GM21423 (cell line): ENCODE measurements around the gene ATP1A1.

Experiments
- ATAC-seq: cut with Tn5 transposase; IDR thresholded peaks from one replicate; pipeline ENCODE4 v1.9.1; 2021; ENCODE audit warnings: mild to moderate bottlenecking, moderate library complexity; ENCODE audit not compliant: unreplicated experiment

The ATP1A1 gene

GRCh38 chr1:116372651-116373430, at the start of gene ATP1A1:
TSS of gene ATP1A1 (plus strand) at chr1:116373244. CDS start at chr1:116373512, 268 bp downstream.
- peak; percentile 71 for ATAC-seq

- no peak for ATAC-seq
Measured at GRCh38 chr1:116323491-116323890, 49.6 kb upstream of the ATP1A1 start.

GRCh38 chr1:116324411-116324810, 48.6 kb upstream of the ATP1A1 start:
- no peak for ATAC-seq

DNA sequence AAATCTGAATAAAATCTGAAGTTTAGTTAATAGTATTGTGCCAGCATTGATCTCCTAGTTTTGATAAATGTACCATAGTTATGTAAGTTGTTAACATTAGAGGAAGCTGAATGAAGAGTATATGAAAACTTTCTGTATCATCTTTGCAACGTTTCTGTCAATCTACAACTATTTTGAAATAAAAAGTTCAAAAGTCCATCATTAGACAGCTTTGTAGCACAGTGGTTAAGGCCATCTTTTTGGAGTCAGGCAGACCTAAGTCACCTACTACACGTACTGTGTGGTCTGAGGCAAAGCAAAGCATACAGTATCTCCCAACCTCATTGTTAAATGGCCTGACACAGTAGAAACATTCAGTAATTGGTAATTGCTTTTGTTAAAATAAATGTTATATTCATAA, 47.9 kb upstream of the ATP1A1 start:
- no peak for ATAC-seq

GRCh38 chr1:116325922-116326321, 47.1 kb upstream of the ATP1A1 start:
- no peak for ATAC-seq

- ATAC-seq: no peak
Measured at GRCh38 chr1:116326486-116326885, 46.6 kb upstream of the ATP1A1 start.

- no peak for ATAC-seq
Measured at GRCh38 chr1:116328671-116329070, 44.4 kb upstream of the ATP1A1 start.

GRCh38 chr1:116329524-116330341, 43.3 kb upstream of the ATP1A1 start:
- no peak for ATAC-seq

DNA sequence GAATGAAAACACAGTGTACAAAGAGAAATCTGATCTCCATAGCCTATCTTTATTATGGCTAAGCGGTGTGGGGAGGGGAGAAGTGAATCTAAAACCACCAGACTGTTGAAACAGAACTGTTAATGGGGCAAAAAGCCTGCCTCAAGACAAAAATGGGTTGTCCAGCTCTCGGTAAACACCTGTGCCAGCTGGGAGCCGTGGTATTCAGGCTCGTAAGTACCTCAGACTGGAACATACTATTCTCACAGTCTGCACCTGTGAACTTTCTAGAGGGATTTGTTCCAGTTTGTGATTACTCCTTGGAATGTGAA, 42.7 kb upstream of the ATP1A1 start:
- ATAC-seq: no peak

- ATAC-seq: no peak
Measured at GRCh38 chr1:116330846-116331245, 42.2 kb upstream of the ATP1A1 start.

DNA sequence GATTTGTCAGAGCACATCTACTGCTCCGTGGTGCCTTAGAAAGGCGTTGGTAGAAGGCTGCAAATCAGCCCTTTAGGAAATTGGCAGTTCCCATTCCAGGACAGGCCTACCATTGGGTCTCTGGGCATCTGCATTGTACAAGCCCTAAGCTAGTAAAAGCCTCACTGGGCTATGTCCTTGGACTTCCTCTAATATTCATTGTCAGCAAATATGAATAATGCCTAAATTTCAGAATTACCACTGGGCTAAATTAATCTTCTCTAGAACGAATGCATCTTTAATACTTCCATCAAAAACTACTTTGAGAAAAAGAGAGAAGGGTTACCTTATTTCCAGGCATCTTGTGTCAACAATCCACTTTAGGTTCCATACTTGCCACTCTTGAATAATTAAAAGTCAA, 41.5 kb upstream of the ATP1A1 start:
- ATAC-seq: no peak

GRCh38 chr1:116332451-116332850, 40.6 kb upstream of the ATP1A1 start:
- ATAC-seq: no peak

GRCh38 chr1:116333171-116334014, 39.7 kb upstream of the ATP1A1 start:
- ATAC-seq: no peak

GRCh38 chr1:116334015-116334547, 39.0 kb upstream of the ATP1A1 start:
- ATAC-seq: no peak

DNA sequence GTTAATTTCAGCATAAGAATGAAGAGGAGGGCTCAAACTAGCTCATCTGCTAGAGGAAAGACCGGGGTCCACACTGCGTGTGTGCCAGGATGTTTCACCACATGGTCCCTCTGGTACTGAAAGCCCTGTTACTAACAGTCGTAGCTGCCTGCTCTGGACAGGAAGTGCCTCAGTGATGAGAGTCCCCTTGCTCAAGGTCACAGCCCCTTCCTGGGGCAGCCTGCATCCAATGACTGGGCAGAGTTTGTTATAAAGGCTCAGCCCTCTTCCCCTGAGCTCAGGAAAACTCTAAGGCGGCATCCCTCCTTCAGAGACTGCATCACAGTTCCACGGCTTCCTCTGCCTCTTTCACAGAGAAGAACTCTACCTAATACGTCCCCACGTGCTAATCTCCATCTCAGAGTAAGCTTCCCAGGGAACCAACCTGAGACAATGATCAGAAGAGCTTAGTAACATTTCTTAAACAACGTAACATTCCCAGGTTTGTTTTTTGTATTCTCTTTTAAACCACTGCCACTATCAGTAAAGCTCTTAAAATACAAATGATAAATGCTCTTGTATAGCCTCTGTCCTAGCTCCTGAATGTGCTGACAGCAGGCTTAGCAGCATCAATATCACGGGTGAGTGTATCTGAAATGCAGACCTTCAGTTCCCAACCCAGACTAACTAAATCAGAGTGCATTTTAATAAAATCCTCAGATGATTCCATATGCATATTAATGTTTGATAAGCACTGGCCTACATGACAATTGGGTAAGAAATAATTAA, 38.0 kb upstream of the ATP1A1 start:
- ATAC-seq: no peak

DNA sequence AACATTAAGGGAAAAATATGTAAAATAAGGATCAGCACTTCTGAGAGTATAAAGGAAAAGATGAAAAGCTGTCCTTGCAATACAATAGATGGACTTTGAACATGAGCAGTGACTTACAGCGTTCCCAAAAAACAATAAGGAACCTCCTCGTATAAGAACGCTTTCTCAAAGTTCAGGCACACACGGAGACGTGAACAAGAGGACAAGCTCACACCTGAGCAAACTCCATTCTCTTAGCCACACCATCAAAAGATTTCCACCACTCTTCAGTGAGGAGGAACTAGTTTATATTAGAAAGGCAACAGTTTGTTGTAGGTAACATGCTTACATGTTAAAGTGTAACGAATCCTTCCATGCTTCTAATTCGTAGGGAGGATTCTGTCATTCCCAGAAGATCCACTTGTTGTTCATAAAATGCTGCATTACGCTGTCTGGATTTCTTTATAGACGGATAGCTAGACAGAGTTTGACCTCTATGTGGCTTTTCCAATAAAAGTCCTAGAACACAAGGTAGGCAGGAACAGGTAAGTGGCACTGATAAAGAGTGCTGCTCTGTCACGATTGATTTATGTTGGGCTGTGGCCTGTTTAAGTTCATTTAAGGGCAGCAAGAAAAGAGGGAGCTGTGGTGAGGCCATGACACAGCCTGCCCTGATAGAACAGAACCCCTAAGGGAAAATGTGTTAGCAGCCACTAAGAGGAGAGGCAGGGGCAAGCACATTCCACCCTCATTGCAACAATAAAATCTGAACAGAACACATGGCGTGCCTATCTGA, 37.0 kb upstream of the ATP1A1 start:
- ATAC-seq: no peak

GRCh38 chr1:116337398-116337797, 35.6 kb upstream of the ATP1A1 start:
- ATAC-seq: no peak

DNA sequence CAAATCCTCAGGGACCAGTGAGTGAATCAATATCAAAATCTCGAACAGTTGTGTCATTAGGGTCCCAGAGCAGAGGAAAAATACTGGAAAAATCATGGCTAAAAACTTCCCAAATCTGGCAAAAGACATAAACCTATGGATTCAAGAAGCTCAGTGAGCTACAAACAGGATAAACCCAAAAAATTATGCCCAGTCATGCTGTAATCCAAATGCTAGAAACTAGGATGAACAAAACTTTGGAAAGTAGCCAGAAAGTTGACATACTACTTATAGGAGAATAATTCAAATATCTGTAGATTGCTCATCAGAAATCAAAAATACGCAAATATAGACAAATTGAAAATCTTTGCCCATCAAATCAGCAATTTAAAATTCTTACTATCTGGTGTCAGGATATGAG, 34.6 kb upstream of the ATP1A1 start:
- ATAC-seq: no peak

DNA sequence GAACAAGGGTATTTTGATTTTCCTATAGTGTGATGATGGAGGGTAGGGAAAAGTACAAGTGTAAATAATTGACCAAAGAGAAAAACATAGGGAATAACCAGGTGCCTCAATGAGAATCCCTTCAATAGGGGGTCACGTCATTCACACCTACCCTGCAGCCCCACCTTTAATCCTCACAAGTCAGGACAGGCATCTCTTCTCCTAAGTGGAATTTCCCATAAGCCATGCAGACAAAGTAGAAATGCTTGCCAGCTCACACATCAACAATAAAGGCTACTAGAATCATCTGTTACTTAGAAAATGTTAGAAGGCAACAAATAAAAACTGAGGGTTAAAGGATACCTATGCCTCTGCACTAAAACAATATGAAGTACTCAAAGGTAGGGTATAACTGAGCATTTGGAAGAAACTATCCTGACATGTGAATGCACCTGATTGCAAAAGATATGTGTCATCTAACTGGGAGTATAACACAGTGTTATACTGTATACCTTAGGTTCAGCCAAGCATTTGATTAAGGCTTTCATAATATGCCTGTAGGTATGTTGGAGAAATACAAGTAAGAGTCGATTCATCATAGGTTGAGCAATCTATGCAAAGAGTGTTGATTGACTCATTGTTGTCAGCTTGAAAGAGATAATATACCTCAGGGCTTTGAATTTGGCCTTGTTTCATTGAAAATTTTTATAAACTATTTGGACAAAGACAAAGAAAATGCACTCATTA, 32.4 kb upstream of the ATP1A1 start:
- ATAC-seq: no peak
